Measurements from ENCODE around the gene CSTPP1.

The CSTPP1 gene

DNA sequence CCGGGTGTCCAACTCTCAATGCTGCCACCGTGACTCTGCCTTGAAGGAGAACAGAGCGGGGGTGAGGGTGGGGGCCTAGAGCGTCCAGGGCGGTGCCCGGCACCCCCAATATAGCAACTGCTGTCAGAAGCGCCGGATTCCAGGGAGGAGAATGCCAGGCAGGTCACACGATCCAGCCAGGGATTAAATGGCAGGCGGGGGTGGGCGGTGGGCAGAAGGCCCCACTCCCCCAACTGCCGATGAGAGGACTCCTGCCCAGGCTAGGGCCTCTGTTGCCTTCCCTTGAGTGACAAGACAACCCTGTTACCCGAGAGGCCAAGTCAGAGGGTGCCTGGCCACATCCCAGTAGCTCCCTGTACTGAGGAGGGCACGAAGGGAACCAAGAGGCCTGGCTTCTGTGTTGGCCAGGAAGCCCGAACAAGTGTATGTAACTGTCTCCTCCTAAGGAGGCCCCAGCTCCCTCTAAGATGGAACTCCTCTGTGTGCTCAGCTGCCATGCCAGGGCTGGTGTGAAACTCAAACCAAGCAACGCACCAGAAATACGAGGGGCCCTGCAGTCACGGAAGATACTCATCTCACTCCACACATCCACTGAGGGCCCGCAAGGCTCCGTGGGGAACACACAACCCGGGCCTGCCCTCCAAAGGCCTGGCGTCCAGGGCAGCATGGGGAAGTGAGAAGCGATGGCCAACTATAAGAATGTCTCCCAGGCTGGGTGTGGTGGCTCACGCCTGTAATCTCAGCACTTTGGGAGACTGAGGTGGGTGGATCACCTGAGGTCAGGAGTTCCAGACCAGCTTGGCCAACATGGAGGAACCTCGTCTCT is 246.7 kb downstream of the CSTPP1 start:
- no peak overlapping the region for H3K27ac ChIP-seq

DNA sequence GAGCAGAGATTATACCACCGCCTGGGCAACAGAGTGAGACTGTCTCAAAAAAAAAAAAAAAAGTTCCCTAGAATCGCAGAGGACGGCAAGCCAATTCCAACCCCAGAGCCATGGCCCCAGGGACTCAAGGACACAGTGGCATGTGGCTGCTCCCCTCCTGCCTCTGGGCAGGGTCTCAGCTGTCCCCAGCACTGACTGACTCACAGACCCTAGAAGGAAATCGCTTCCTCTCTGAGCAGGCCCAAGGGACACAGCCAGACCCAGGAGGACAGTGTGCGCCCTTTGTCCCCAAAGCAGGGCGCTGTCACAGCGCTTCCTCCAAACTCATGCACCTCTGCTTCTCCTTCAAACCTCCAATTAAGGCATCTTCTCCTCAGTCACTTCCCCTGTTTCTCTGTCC is 247.4 kb downstream of the CSTPP1 start:
- H3K27ac ChIP-seq, result peak overlapping the region; percentile 76; the same call in 1 of the 2 replicates
- TF ChIP-seq, protein P1, sequence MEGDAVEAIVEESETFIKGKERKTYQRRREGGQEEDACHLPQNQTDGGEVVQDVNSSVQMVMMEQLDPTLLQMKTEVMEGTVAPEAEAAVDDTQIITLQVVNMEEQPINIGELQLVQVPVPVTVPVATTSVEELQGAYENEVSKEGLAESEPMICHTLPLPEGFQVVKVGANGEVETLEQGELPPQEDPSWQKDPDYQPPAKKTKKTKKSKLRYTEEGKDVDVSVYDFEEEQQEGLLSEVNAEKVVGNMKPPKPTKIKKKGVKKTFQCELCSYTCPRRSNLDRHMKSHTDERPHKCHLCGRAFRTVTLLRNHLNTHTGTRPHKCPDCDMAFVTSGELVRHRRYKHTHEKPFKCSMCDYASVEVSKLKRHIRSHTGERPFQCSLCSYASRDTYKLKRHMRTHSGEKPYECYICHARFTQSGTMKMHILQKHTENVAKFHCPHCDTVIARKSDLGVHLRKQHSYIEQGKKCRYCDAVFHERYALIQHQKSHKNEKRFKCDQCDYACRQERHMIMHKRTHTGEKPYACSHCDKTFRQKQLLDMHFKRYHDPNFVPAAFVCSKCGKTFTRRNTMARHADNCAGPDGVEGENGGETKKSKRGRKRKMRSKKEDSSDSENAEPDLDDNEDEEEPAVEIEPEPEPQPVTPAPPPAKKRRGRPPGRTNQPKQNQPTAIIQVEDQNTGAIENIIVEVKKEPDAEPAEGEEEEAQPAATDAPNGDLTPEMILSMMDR (IDR thresholded peaks at IDR 0.05), result no peak
- no peak for TF ChIP-seq ZFX (IDR thresholded peaks at IDR 0.05; ENCODE audit: borderline replicate concordance)

More for the DNA sequence above, 246.7 kb downstream of the CSTPP1 start:
- TF ChIP-seq, protein P1 (IDR thresholded peaks at IDR 0.05), result no peak
- no peak for TF ChIP-seq ZFX (IDR thresholded peaks at IDR 0.05; ENCODE audit: borderline replicate concordance)

DNA sequence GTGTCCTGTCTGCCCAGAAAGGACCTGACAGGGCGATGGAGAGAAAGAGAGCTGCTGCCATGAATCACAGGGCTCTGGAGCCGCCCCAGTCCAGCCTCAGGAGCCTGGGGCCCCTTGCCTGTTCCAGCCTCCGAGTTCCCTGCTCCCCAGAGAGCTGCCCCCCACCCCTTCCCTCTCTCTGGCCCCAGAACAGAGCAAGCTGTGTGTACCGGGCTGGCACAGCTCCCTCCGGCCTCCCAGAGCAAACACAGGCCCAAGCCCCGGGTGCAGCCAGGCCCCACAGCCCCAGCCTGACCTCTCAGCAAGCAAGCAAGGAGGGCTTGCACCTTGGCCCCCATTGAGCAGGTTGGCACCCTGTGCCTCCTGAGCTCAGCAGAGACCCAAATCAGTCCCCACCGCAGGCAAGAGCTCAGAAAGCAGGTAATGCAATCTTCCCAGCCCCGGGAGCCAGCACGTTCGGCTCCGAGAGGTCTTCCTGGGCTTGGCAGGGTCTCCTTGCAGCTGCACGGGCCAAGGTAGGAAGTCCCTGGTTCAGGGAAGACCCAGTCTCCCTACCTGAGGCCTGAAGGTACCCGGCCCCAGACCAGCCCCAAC is 248.2 kb downstream of the CSTPP1 start:
- TF ChIP-seq, protein P1 (IDR thresholded peaks at IDR 0.05), result no peak
- no peak for TF ChIP-seq ZFX (IDR thresholded peaks at IDR 0.05; ENCODE audit: borderline replicate concordance)
- H3K27ac ChIP-seq, result peak overlapping the region; percentile 76

DNA sequence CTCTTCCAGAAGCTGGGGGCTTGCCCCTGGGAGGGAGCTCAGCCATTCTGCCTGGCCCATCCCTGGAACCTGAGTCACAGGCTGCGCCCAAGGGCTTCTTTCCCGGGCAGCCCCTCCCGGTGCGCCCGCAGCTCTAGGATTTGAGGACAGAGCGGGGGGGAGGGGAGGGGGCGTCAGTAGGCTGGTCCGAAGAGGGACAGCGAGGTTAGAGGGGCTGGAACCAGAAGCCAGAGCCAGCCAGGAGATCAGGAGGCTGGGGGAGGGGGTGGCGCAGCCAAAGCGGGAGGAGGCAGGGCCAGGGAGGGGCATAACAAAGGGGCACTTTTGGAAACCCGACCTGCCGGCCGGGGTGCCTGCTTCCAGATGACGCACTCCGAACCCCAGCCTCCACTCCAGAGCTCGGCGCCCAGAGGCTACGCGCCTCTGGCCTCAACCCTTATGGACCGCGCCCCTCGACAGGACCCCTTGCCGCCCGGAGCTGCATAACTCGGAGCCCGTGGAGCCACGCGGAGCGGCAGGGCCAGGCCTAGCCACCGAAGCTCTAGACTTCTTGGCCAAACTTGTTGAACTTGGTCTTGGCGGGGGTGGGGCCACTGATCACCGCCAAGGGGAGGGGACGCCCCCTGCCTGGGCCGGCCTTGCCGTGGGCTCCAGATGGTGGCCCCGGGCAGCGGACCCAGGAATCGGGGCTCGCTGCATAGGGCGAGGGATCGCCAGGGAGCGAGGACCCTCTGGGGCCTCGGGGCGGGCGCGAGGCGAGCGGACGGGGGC is 248.9 kb downstream of the CSTPP1 start:
- no peak for TF ChIP-seq ZFX (IDR thresholded peaks at IDR 0.05; ENCODE audit: borderline replicate concordance)
- H3K27ac ChIP-seq, result peak overlapping the region; percentile 76

DNA sequence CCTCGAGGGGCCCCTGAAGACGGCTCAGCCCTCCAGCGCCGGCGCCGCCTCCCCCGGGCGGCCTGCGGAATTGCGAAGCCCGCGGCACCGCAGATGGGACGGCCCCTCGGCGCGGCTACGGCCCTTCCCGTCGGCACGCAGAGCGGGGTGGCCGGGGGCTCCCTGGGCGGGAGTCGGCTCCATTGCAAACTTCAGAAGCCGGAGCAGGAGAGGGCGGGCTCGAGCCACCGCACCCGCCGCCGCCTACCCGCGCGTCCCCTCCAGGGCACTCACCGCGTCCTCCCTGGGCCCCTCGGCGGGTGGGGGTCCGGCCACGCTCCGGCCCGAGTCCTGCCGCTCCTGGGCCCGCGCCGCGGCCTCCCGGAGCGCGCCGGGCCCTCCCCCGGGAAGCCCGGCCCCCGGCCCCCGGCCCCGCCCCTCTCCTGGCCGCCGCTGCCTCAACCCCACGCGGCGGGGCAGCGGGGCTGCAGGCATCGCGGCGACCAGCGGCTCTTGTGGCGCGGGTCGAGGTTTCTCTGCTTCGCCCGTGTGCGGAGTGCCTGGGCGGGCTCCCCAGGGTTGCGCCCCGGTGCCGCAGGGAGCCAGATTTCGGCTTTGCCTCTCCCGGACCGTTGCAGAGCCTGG is 249.6 kb downstream of the CSTPP1 start, which contains the start of gene PACSIN3:
Gene PACSIN3 (minus strand): TSS at position 359 of the 624 bp plus-strand sequence. CDS start 3,707 bp downstream, outside the sequence.
- H3K27ac ChIP-seq, result peak within 1 kb of the TSS; percentile 76
- TF ChIP-seq, protein P1 (IDR thresholded peaks at IDR 0.05), result peak; percentile 20; the same call in 1 of the 2 replicates
- TF ChIP-seq ZFX (IDR thresholded peaks at IDR 0.05; ENCODE audit: borderline replicate concordance), result no peak

DNA sequence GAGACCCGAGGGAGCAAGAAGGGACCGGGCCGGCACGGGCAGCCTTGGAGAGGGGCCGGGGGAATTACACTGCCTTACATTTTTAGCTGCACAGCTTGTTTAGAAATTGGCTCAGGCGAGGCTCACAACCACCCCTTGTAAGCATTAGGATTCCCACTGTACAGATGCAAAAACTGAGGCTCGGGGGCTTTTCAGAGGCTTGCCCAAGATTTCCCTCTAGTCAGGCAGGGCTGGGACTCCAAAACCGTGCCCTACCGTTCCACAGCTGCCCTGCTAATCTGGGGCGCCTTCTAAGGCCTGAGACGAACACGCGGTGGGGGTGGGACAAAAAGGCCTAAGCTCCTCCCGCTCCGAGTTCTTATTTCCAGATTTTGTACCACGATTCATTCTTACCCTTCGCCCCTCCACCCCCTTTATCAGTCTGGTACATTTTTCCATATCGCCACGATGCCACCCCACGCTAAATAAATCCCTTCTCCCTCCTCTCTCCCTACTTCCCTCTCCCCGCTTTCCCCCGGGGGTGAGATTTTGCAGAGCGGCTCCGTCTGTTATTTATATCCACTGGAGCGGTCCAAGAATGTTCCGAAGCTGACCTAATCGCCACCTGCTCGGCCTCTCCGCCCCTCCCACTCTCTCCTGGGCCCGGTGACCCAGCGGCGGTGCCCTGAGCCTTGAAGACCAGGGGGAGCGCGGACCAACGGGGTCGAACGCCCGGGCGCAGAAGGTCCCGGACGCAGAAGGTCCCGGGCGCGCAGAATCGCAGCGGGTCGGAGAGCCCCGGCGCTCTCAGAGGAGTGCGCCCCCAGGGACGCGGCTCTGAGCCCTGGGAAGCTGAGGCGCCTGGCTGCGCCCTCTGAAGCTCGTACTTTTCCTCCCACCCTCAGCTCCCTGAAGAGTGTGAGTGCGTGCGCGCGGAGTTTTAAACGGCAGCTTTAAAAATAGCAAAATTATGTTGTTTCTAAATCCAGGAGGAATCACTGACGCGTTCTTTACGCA is 250.4 kb downstream of the CSTPP1 start:
- peak overlapping the region; percentile 76 for H3K27ac ChIP-seq
- TF ChIP-seq, protein P1 (IDR thresholded peaks at IDR 0.05), result no peak
- TF ChIP-seq ZFX (IDR thresholded peaks at IDR 0.05; ENCODE audit: borderline replicate concordance), result no peak

Data from 22Rv1 (cell line).